HEK293 (cell line): Measurements from ENCODE around the gene TOR4A.

Experiments used
- HOXA7 ChIP-seq: sonication (generic); formaldehyde crosslinking; IDR thresholded peaks from 2 replicates; pipeline ENCODE4 v1.8.1; 2022; ENCODE audit warnings: missing genetic modification reagents, borderline replicate concordance
- ZNF792 ChIP-seq: fragments of 450-650 bp; formaldehyde crosslinking; IDR thresholded peaks from 2 replicates; pipeline ENCODE4 v1.5.1; 2016; ENCODE audit warnings: missing biosample characterization, missing genetic modification characterization

DNA sequence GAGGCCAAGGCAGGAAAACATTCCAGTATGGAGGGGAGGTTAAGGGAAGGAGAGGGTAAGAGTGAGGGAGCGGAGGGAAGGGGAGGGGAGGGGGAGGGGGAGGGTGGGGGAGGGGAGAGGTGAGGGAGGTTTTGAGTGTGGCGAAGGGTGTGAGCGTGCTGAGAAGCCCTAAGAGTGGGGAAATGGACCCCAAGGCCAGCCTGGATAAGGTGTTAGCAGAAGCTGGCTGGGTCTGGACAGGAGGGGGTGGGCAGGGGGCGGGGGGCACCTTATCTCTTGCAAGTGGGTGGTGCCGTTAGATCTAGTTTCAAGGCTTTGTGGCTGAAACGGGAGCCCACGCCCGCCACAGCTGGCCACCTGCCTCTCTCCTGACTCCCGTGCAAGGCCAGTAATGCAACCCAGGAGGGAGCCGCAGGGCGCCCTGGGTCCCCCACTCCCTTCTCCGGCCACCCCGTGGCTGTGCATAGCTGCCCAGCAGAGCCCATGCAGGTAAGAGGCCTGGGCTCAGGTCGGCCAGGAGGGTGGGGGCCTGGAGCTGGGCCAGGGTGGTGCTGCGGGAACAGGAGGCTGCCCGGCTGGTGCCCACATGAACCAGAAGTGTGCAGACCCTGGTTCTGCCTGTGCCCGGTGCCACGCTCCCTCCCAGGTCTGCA lies 49.5 kb upstream of the TOR4A start:
- no peak for TF ChIP-seq ZNF792
- TF ChIP-seq HOXA7, result no peak
